SK-N-SH treated with all-trans-retinoic acid at 6 μM for 48 hours (cell line): ENCODE data around the gene ATRNL1.

Source experiments
- ATAC-seq: fragments of 200-7000 bp; cut with Tn5 transposase; 3 replicates; pipeline ENCODE4 v1.9.1; 2020; ENCODE audit warnings: mild to moderate bottlenecking, moderate library complexity
- ARNTL ChIP-seq: fragments of 450-650 bp; formaldehyde crosslinking; IDR thresholded peaks from 2 replicates; pipeline ENCODE4 v1.5.0; 2020; ENCODE audit warnings: low read depth, mild to moderate bottlenecking, moderate library complexity, borderline replicate concordance
- BACH2 ChIP-seq: fragments of 250-450 bp; sonication (Bioruptor Pico); IDR thresholded peaks from 2 replicates; pipeline ENCODE4 v1.9.0; 2021; ENCODE audit warnings: mild to moderate bottlenecking, borderline replicate concordance
- CSDC2 ChIP-seq: fragments of 250-450 bp; sonication (Bioruptor Pico); IDR thresholded peaks from 2 replicates; pipeline ENCODE4 v1.5.0; 2020; ENCODE audit warnings: mild to moderate bottlenecking, moderate library complexity
- ESRRG ChIP-seq: fragments of 250-450 bp; sonication (Bioruptor Pico); IDR thresholded peaks from 2 replicates; pipeline ENCODE4 v1.6.1; 2021; ENCODE audit warnings: mild to moderate bottlenecking
- GLIS3 ChIP-seq: fragments of 250-450 bp; sonication (Bioruptor Pico); IDR thresholded peaks from 2 replicates; pipeline ENCODE4 v1.5.0; 2020; ENCODE audit warnings: mild to moderate bottlenecking, moderate library complexity
- ISL1 ChIP-seq: fragments of 250-450 bp; sonication (Bioruptor Pico); IDR thresholded peaks from 2 replicates; pipeline ENCODE4 v2.1.2; 2022; ENCODE audit warnings: mild to moderate bottlenecking, moderate library complexity
- OSR1 ChIP-seq: fragments of 250-450 bp; sonication (Bioruptor Pico); IDR thresholded peaks from 2 replicates; pipeline ENCODE4 v1.8.0; 2022; ENCODE audit warnings: moderate library complexity, mild to moderate bottlenecking, inconsistent platforms
- PPARA ChIP-seq: fragments of 250-450 bp; sonication (Bioruptor Pico); IDR thresholded peaks from 2 replicates; pipeline ENCODE4 v1.5.0; 2020; ENCODE audit warnings: mild to moderate bottlenecking, borderline replicate concordance
- RARB ChIP-seq: fragments of 250-450 bp; sonication (Bioruptor Pico); IDR thresholded peaks from 2 replicates; pipeline ENCODE4 v1.8.0; 2021; ENCODE audit warnings: mild to moderate bottlenecking, moderate library complexity
- SNAI2 ChIP-seq: fragments of 250-450 bp; sonication (Bioruptor Pico); IDR thresholded peaks from 2 replicates; pipeline ENCODE4 v1.5.0; 2020; ENCODE audit warnings: mild to moderate bottlenecking, moderate library complexity
- TCF4 ChIP-seq: fragments of 250-450 bp; sonication (Bioruptor Pico); IDR thresholded peaks from 2 replicates; pipeline ENCODE4 v1.8.0; 2021; ENCODE audit warnings: mild to moderate bottlenecking, moderate library complexity, borderline replicate concordance
- TOX ChIP-seq: fragments of 250-450 bp; sonication (Bioruptor Pico); IDR thresholded peaks from 2 replicates; pipeline ENCODE4 v1.8.0; 2021; ENCODE audit warnings: mild to moderate bottlenecking, moderate library complexity, borderline replicate concordance
- ZFP30 ChIP-seq: fragments of 450-650 bp; formaldehyde crosslinking; IDR thresholded peaks from 2 replicates; pipeline ENCODE4 v1.5.0; 2022; ENCODE audit warnings: mild to moderate bottlenecking, moderate library complexity
- ZNF565 ChIP-seq: fragments of 450-650 bp; formaldehyde crosslinking; conservative IDR thresholded peaks from 2 replicates; pipeline ENCODE4 v1.5.0; 2020; ENCODE audit warnings: low read depth, mild to moderate bottlenecking, moderate library complexity
- ZNF70 ChIP-seq: fragments of 450-650 bp; formaldehyde crosslinking; IDR thresholded peaks from 2 replicates; pipeline ENCODE4 v1.5.0; 2020; ENCODE audit warnings: mild to moderate bottlenecking, moderate library complexity
- ZNF8 ChIP-seq: fragments of 450-650 bp; formaldehyde crosslinking; IDR thresholded peaks from 2 replicates; pipeline ENCODE4 v1.5.0; 2020; ENCODE audit warnings: mild to moderate bottlenecking, moderate library complexity
- TF ChIP-seq, protein P1 (sequence below): fragments of 250-450 bp; sonication (Bioruptor Pico); IDR thresholded peaks from 2 replicates; pipeline ENCODE4 v1.5.1; 2021; ENCODE audit warnings: mild to moderate bottlenecking, moderate library complexity
- TF ChIP-seq, protein P2 (sequence below): fragments of 250-450 bp; sonication (Bioruptor Pico); IDR thresholded peaks from 2 replicates; pipeline ENCODE4 v1.8.0; 2020; ENCODE audit warnings: mild to moderate bottlenecking, moderate library complexity, borderline replicate concordance
- TF ChIP-seq, protein P3 (sequence below): fragments of 250-450 bp; sonication (Bioruptor Pico); IDR thresholded peaks from 2 replicates; pipeline ENCODE4 v1.5.1; 2020; ENCODE audit warnings: low read depth, mild to moderate bottlenecking, moderate library complexity
- TF ChIP-seq, protein P4 (sequence below): fragments of 250-450 bp; sonication (Bioruptor Pico); IDR thresholded peaks from 2 replicates; pipeline ENCODE4 v1.8.0; 2021; ENCODE audit warnings: low read depth, mild to moderate bottlenecking, moderate library complexity, borderline replicate concordance
- TF ChIP-seq, protein P5 (sequence below): fragments of 250-450 bp; sonication (Bioruptor Pico); IDR thresholded peaks from 2 replicates; pipeline ENCODE4 v1.5.0; 2020; ENCODE audit warnings: mild to moderate bottlenecking, moderate library complexity

The ATRNL1 gene

DNA sequence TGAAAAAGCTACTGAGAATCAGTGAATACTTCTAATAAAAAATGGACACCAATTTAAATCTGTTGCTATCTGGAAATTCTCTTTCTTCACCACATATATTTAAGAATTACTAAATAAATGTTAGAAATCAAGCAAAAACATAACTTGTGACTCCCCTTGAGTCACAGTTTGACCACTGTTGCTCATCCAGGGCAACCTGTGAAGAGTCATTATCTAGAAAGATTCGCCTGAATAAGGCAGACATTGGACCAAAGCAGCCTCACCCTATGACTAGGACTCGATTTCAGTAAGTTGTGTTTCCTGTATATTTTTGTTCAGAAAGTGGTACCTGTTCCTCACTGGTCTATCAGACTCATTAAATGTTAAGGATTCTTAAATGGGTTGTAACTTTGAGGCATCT lies 572.4 kb downstream of the ATRNL1 start:
- ATAC-seq: no peak
- no peak for TF ChIP-seq ZFP30 (CRISPR knock-in tag)
- no peak for TF ChIP-seq TOX (CRISPR knock-in tag)
- no peak for TF ChIP-seq OSR1 (CRISPR knock-in tag)
- TF ChIP-seq, protein P1, sequence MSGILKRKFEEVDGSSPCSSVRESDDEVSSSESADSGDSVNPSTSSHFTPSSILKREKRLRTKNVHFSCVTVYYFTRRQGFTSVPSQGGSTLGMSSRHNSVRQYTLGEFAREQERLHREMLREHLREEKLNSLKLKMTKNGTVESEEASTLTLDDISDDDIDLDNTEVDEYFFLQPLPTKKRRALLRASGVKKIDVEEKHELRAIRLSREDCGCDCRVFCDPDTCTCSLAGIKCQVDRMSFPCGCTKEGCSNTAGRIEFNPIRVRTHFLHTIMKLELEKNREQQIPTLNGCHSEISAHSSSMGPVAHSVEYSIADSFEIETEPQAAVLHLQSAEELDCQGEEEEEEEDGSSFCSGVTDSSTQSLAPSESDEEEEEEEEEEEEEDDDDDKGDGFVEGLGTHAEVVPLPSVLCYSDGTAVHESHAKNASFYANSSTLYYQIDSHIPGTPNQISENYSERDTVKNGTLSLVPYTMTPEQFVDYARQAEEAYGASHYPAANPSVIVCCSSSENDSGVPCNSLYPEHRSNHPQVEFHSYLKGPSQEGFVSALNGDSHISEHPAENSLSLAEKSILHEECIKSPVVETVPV (CRISPR knock-in tag): no peak
- no peak for TF ChIP-seq ARNTL (CRISPR knock-in tag)
- TF ChIP-seq TCF4: no peak
- no peak for TF ChIP-seq BACH2 (CRISPR knock-in tag)
- no peak for TF ChIP-seq ESRRG
- TF ChIP-seq ZNF565 (CRISPR knock-in tag): no peak
- TF ChIP-seq, protein P2, sequence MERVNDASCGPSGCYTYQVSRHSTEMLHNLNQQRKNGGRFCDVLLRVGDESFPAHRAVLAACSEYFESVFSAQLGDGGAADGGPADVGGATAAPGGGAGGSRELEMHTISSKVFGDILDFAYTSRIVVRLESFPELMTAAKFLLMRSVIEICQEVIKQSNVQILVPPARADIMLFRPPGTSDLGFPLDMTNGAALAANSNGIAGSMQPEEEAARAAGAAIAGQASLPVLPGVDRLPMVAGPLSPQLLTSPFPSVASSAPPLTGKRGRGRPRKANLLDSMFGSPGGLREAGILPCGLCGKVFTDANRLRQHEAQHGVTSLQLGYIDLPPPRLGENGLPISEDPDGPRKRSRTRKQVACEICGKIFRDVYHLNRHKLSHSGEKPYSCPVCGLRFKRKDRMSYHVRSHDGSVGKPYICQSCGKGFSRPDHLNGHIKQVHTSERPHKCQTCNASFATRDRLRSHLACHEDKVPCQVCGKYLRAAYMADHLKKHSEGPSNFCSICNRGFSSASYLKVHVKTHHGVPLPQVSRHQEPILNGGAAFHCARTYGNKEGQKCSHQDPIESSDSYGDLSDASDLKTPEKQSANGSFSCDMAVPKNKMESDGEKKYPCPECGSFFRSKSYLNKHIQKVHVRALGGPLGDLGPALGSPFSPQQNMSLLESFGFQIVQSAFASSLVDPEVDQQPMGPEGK (CRISPR knock-in tag): no peak
- TF ChIP-seq ZNF8: no peak
- no peak for TF ChIP-seq PPARA
- TF ChIP-seq ZNF70 (CRISPR knock-in tag): no peak
- TF ChIP-seq, protein P3, sequence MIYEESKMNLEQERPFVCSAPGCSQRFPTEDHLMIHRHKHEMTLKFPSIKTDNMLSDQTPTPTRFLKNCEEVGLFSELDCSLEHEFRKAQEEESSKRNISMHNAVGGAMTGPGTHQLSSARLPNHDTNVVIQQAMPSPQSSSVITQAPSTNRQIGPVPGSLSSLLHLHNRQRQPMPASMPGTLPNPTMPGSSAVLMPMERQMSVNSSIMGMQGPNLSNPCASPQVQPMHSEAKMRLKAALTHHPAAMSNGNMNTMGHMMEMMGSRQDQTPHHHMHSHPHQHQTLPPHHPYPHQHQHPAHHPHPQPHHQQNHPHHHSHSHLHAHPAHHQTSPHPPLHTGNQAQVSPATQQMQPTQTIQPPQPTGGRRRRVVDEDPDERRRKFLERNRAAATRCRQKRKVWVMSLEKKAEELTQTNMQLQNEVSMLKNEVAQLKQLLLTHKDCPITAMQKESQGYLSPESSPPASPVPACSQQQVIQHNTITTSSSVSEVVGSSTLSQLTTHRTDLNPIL: no peak
- TF ChIP-seq SNAI2: no peak
- TF ChIP-seq, protein P4, sequence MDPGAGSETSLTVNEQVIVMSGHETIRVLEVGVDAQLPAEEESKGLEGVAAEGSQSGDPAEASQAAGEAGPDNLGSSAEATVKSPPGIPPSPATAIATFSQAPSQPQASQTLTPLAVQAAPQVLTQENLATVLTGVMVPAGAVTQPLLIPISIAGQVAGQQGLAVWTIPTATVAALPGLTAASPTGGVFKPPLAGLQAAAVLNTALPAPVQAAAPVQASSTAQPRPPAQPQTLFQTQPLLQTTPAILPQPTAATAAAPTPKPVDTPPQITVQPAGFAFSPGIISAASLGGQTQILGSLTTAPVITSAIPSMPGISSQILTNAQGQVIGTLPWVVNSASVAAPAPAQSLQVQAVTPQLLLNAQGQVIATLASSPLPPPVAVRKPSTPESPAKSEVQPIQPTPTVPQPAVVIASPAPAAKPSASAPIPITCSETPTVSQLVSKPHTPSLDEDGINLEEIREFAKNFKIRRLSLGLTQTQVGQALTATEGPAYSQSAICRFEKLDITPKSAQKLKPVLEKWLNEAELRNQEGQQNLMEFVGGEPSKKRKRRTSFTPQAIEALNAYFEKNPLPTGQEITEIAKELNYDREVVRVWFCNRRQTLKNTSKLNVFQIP: no peak
- TF ChIP-seq, protein P5, sequence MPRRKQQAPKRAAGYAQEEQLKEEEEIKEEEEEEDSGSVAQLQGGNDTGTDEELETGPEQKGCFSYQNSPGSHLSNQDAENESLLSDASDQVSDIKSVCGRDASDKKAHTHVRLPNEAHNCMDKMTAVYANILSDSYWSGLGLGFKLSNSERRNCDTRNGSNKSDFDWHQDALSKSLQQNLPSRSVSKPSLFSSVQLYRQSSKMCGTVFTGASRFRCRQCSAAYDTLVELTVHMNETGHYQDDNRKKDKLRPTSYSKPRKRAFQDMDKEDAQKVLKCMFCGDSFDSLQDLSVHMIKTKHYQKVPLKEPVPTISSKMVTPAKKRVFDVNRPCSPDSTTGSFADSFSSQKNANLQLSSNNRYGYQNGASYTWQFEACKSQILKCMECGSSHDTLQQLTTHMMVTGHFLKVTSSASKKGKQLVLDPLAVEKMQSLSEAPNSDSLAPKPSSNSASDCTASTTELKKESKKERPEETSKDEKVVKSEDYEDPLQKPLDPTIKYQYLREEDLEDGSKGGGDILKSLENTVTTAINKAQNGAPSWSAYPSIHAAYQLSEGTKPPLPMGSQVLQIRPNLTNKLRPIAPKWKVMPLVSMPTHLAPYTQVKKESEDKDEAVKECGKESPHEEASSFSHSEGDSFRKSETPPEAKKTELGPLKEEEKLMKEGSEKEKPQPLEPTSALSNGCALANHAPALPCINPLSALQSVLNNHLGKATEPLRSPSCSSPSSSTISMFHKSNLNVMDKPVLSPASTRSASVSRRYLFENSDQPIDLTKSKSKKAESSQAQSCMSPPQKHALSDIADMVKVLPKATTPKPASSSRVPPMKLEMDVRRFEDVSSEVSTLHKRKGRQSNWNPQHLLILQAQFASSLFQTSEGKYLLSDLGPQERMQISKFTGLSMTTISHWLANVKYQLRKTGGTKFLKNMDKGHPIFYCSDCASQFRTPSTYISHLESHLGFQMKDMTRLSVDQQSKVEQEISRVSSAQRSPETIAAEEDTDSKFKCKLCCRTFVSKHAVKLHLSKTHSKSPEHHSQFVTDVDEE: no peak
- no peak for TF ChIP-seq ISL1

DNA sequence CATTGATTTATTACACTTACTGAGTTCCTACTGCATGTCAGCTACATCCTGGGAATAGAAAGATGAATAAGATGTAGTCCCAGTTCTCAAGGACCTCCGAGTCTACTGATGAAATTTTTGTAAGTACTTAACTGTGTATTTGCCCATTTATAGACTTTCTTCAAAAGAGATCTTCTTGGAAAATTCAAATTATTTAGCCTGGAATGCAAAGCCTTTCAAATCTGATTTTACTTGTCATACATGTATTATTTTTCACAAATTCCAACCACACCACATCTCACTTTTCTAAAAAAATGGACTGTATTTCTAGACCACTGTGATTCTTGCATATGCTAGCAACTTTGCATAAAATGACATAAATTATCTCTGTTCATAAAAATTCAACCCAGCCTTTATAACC lies 581.3 kb downstream of the ATRNL1 start:
- no peak for ATAC-seq
- no peak for TF ChIP-seq TCF4
- no peak for TF ChIP-seq SNAI2
- no peak for TF ChIP-seq BACH2 (CRISPR knock-in tag)
- TF ChIP-seq ZFP30 (CRISPR knock-in tag): no peak
- no peak for TF ChIP-seq RARB
- TF ChIP-seq, protein P1 (CRISPR knock-in tag): no peak
- no peak for TF ChIP-seq ZNF8
- TF ChIP-seq, all 23 proteins: peak for 0

DNA sequence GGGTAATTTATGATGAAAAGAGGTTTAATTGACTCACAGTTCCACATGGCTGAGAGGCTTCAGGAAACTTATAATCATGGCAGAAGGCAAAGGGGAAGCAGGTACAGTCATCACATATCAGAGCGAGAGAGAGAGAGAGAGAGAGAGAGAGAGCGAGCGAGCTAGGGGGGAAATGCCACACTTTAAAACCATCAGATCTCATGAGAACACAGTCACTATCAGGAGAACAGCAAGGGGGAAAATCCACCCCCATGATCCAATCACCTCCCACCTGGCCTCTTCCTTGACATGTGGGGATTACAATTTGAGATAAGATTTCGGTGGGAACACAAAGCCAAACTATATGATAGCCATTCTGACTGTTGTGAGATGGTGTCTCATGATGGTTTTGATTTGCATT lies 603.6 kb downstream of the ATRNL1 start:
- ATAC-seq: no peak
- TF ChIP-seq PPARA (no peak), ZFP30 (CRISPR knock-in tag) (no peak), TOX (CRISPR knock-in tag) (no peak), ZNF70 (CRISPR knock-in tag) (no peak), ESRRG (no peak), OSR1 (CRISPR knock-in tag) (no peak), ZNF565 (CRISPR knock-in tag) (no peak), CSDC2 (CRISPR knock-in tag) (no peak), ISL1 (no peak), ZNF8 (no peak), GLIS3 (CRISPR knock-in tag) (no peak), BACH2 (CRISPR knock-in tag) (no peak), SNAI2 (no peak)
- TF ChIP-seq, protein P4: no peak
- TF ChIP-seq, protein P3: no peak
